ENCODE results near the gene PADI3. TPM values are rescaled to one million over a fixed set of nuclear protein-coding genes. Genes with fewer than 3 reads are reported as not detected.

The PADI3 gene
- total and polyA plus RNA-seq, 9 of the 15 experiments (the other 6 are each of a cell fraction or from before 2014, with no cell fraction given), result not detected

- ChIA-PET POLR2A (no interaction called here), CTCF (ENCODE audit: low intra/inter-chr PET ratio) (no interaction called here)
- in situ Hi-C loops (cut with MboI) (no loop called here), intact Hi-C loops (cut with micrococcal nuclease) (no loop called here)
- no peak overlapping the region for H3K9ac ChIP-seq (ENCODE audit: insufficient read depth in 1 of 2, low read depth in 2 of 2, low read length in 2 of 2)
- no peak for ATAC-seq
- no peaks in the 10 kb centered on the region for H3K9me3 ChIP-seq (replicated peaks; ENCODE audit: control insufficient read depth, insufficient read depth, low read depth, low read length)
- FAIRE-seq, result no peak
- no TSS peak for BruUV-seq (replicated peaks)
- H3K9me1 ChIP-seq (ENCODE audit: control insufficient read depth, insufficient read depth, low read length), result peaks cover 4% of the 10 kb centered on the region
- DNase-seq (ENCODE audit: extremely low read depth in 1 of 4, low spot score in 3 of 4), result no peak
- H3K27me3 ChIP-seq (ENCODE audit: control insufficient read depth in 2 of 2, insufficient read depth in 2 of 2, low read length in 2 of 2), result peaks cover 6 to 36% of the 10 kb centered on the region in 2 experiments; a peak in 4 of 5 replicates
- H2AFZ ChIP-seq (ENCODE audit: low read depth, low read length), result no peak overlapping the region
- WGBS (ENCODE audit: insufficient coverage, low coverage, missing lambda C conversion rate), result 8% methylated on average over 6 of the region's 6 CpGs
- no peaks in the 10 kb centered on the region; the same call in 1 of the 2 replicates for H4K20me1 ChIP-seq (replicated peaks; ENCODE audit: control insufficient read depth, insufficient read depth, low read length)
- peaks cover 13 to 16% of the 10 kb centered on the region in 2 experiments for H3K4me1 ChIP-seq (replicated peaks in 1 of 2; ENCODE audit: control insufficient read depth in 2 of 2, insufficient read depth in 2 of 2, low read length in 2 of 2)
- H3K4me3 ChIP-seq, result no peak overlapping the region
- H3K27ac ChIP-seq (ENCODE audit: extremely low read depth, low read depth, low read length), result no peak overlapping the region
- H3K36me3 ChIP-seq (ENCODE audit: control insufficient read depth, insufficient read depth, low read length), result no peaks in the 10 kb centered on the region
- H3K4me2 ChIP-seq (ENCODE audit: insufficient read depth, low read length), result no peak overlapping the region
- H3K79me2 ChIP-seq (ENCODE audit: control insufficient read depth, insufficient read depth, low read length), result no peaks in the 10 kb centered on the region
- peak in 1 of 2 experiments; percentile 21; a peak in 1 of 3 replicates for TF ChIP-seq CBX3 (IDR thresholded peaks at IDR 0.05; ENCODE audit: borderline replicate concordance in 1 of 2, low read length in 2 of 2)
- TF ChIP-seq IRF9 (tag; IDR thresholded peaks at IDR 0.05), result no peak
- TF ChIP-seq TEAD1 (CRISPR knock-in tag; IDR thresholded peaks at IDR 0.05), result no peak
- peak; percentile 77 to 88 for TF ChIP-seq KDM1A (IDR thresholded peaks at IDR 0.05)
- no peak for TF ChIP-seq ZNF609 (CRISPR knock-in tag; IDR thresholded peaks at IDR 0.05; ENCODE audit: borderline replicate concordance)
- peak; percentile 89 for TF ChIP-seq RBM25 (IDR thresholded peaks at IDR 0.05; ENCODE audit: low read depth, low read length, severe bottlenecking)
- peak; percentile 75 for TF ChIP-seq HDAC2 (IDR thresholded peaks at IDR 0.05)
- TF ChIP-seq BCOR (IDR thresholded peaks at IDR 0.05), result peak; percentile 95
- TF ChIP-seq HMG20B (CRISPR knock-in tag; IDR thresholded peaks at IDR 0.05), result no peak
- no peak for TF ChIP-seq HOMEZ (CRISPR knock-in tag; IDR thresholded peaks at IDR 0.05)
- TF ChIP-seq CHD4 (IDR thresholded peaks at IDR 0.05; ENCODE audit: insufficient read depth, insufficient replicate concordance, low read depth, low read length, poor library complexity, severe bottlenecking), result peak; percentile 85
Observed at GRCh38 chr1:17307329-17307728, 58.4 kb downstream of the PADI3 start.
